C4-2B (cell line): ENCODE data around the gene MINDY3.

Experiments used
- ZFX ChIP-seq: fragments of 450-650 bp; IDR thresholded peaks from 2 replicates; pipeline ENCODE4 v1.6.1; 2017
- TF ChIP-seq, protein P1 (sequence below): fragments of 450-650 bp; conservative IDR thresholded peaks from 2 replicates; pipeline ENCODE4 v1.5.1; 2017; ENCODE audit warnings: mild to moderate bottlenecking

DNA sequence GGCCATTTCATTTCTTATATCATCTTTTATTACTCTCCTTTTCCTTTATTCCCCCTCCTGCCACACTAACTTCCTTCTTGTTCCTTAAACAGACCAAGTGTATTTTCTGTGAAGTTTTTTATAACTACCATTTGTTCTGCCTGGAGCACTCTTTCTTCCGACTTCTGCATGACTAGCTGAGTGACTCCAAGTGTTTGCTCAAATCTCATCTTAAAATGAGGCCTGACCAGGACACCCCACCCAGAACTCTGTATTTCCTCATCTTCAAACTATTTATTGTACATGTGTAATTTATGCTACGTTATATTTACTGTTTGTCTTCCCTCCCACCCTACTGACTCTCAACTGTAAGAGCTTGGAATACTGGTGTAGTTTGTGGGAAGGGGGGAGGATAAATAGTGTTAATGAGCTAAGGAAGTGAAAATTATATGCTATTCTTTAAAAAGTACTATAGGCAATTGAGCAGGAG lies 3.2 kb downstream of the MINDY3 start:
- TF ChIP-seq, protein P1, sequence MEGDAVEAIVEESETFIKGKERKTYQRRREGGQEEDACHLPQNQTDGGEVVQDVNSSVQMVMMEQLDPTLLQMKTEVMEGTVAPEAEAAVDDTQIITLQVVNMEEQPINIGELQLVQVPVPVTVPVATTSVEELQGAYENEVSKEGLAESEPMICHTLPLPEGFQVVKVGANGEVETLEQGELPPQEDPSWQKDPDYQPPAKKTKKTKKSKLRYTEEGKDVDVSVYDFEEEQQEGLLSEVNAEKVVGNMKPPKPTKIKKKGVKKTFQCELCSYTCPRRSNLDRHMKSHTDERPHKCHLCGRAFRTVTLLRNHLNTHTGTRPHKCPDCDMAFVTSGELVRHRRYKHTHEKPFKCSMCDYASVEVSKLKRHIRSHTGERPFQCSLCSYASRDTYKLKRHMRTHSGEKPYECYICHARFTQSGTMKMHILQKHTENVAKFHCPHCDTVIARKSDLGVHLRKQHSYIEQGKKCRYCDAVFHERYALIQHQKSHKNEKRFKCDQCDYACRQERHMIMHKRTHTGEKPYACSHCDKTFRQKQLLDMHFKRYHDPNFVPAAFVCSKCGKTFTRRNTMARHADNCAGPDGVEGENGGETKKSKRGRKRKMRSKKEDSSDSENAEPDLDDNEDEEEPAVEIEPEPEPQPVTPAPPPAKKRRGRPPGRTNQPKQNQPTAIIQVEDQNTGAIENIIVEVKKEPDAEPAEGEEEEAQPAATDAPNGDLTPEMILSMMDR = no peak
- no peak for TF ChIP-seq ZFX
